Measurements from ENCODE around the gene ATP6AP1. TPM values are rescaled to one million over a fixed set of nuclear protein-coding genes. Genes with fewer than 3 reads are reported as not detected.

ATP6AP1 gene
- polyA plus RNA-seq, 3 donors: 144 to 170 (median 166) TPM

DNA sequence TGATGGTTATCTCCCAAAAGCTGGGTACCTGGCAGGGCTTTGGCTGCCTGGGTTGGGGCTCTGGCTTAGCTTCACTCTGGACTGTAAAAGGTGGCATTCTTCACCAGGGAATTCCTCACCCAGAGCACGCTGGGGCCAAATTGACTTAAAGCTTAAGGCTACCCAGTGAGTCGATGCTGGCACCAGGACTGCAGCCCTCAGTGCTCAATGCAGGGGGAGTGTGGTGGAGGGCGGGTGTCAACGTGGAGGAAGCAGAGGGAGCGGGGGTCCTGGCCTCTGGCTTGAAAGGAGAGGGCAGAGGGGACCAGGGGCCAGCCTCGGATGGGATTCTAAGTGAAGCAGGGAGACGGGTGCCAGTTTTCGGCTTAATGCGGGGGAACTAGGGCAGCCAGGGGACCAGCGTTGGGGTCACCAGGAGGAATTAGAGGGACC, 15.0 kb downstream of the ATP6AP1 start:
- no peak for DNase-seq

GRCh38 chrX:154443992-154444754, 15.7 kb downstream of the ATP6AP1 start, which contains the start of gene FAM50A:
Gene FAM50A (plus strand): TSS chrX:154444141. CDS start chrX:154444236, 95 bp downstream.
- no peak for DNase-seq

- DNase-seq: no peak
These were observed 16.3 kb downstream of the ATP6AP1 start for GRCh38 chrX:154444755-154445246.

GRCh38 chrX:154445776-154446175, 17.3 kb downstream of the ATP6AP1 start:
- no peak for DNase-seq

GRCh38 chrX:154446430-154446829, 18.0 kb downstream of the ATP6AP1 start:
- DNase-seq: no peak

- DNase-seq: no peak
These were observed 20.0 kb downstream of the ATP6AP1 start for GRCh38 chrX:154448484-154448883.

DNA sequence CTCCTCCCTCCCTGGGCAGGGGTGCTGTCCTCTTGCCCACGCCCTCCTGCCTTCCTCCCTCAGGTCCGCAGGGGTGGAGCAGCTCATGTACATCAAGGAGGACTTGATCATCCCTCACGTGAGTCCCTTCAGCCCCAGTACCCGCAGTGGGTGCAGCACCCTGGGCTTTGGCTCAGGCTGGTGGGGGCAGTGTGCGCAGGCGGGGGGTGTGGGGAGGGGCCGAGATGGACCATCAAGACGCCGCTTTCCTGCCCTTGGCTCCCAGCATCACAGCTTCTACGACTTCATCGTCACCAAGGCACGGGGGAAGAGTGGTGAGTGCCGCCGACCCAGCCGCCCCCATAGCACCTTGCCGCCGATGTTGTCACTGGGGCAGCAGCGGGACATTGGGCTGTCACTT, 21.1 kb downstream of the ATP6AP1 start:
- no peak for DNase-seq

DNA sequence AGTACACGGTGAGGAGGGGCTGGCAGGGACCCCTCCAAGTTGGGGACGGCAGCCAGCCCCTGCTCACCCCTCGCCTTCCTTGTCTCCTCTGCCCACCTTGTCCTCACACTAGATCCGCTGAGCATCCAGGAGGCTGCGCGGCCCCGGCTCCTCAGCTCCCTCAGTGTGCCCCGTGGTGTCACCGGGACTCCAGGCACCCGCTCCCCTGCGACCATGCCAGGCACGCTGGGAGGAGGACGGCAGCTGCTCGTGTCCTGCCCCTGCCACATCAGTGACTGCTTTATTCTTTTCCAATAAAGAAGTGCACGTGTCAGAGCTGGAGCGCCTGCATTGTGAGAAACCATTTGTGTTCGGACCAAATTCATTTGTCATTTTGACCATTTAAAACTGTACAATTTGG, 21.8 kb downstream of the ATP6AP1 start:
- no peak for DNase-seq

DNA sequence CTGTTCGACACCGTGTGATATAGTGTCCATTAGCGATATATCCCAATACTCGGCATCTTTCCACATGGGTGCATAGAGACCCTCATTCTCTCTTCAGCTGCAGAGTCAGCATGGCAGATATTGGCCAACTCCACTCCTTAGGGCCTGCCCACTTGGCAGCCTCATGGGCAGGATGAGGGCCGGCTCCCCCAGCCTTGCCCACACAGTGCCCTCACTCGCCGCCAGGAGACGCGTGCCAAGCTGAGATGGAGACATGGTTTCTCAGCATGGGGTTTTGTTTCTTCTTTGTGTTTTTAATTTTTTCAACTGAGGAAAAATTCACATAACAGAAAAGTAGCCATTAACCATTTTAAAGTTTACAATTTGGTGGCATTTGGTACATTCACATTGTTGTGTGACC, 24.3 kb downstream of the ATP6AP1 start:
- no peak for DNase-seq

GRCh38 chrX:154457491-154458115, 29.1 kb downstream of the ATP6AP1 start:
- DNase-seq: no peak

DNA sequence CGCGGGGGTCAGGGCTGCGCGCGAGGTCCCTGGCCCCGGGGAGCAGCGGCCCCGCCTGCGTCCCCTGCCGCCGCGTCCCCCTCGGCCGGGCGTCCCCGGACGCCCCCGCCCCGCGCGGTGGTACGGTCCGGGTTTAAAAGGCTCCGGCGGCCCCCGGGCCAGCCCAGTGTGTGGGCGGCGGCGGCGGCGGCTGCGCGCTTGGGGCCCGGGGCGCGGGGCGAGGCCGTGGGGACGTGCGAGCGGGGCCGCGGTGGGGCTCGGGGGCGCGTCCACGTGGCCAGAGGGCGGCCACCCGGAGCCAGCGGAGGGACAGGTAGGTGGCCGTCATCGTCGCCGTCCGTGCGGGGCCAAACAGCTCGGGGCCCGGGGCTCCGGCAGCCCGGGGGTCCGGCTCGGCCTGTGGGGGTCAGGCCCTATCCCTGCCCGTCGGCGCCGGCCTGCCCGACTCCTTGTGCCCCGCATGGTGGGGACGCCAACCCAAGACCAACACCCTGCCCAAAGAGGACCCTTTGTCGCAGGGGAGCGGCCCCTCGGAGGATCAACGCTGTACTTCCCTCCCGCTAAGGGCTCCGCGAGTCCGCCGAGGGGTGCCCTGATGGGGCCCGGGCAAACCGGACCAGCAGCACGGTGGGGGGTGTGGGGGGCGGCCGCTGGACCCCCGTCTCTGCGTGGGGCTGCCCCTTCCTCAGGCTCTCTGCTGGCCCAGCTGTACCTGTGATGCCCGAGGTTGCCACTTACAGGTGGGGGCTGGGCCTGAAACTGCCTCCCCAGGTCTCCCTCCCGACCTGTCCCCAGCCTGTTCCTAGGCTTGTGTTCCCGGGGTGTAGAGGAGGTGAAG, 29.9 kb downstream of the ATP6AP1 start, which contains the start of gene PLXNA3:
Gene PLXNA3, plus strand, starts transcription at position 166 of the 838 bp plus-strand sequence. CDS start 1,903 bp downstream, outside the sequence.
- no peak for DNase-seq

GRCh38 chrX:154458954-154459778, 30.7 kb downstream of the ATP6AP1 start:
- DNase-seq: no peak

DNA sequence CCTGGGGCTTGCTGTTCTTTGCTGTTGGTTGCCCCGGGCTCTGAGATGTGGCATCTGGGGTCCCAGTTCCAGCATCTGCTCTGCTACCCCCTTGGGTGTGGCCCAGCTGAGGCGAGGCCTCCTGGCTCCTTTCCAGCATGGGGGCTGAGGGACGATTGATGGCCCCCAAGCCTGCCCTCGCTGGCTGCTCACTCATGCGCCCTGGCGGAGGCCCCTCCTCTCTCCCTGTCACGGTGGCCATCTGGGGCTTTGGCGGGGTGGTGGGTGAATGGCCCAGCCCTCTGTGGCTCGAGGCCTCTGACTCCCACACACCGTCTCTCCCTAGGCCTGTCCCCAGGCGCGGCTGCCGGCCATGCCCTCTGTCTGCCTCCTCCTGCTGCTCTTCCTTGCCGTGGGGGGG, 31.4 kb downstream of the ATP6AP1 start:
- no peak for DNase-seq

- DNase-seq: no peak
These were observed 31.8 kb downstream of the ATP6AP1 start for GRCh38 chrX:154460326-154460725.

DNA sequence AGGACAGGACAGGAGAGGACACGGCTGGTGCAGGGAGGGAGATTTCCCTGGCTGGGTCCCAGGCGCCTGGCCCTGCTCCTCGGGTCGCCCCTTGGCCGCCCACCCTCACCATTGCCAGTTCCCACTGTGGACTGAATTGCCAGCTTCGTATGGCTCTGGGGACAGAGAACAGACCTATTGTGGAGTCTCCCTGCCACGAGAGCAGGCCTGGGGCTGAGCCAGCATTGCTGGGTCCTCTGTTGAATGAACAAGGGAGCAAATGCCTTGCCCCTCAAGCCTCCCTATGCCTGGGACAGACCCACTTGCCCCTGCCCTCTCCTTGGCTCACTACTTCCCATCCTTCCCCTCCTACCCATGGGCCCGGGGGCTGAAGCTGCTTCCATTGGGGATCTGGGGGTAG, 33.9 kb downstream of the ATP6AP1 start:
- no peak for DNase-seq

GRCh38 chrX:154463611-154464220, 35.2 kb downstream of the ATP6AP1 start:
- no peak for DNase-seq

DNA sequence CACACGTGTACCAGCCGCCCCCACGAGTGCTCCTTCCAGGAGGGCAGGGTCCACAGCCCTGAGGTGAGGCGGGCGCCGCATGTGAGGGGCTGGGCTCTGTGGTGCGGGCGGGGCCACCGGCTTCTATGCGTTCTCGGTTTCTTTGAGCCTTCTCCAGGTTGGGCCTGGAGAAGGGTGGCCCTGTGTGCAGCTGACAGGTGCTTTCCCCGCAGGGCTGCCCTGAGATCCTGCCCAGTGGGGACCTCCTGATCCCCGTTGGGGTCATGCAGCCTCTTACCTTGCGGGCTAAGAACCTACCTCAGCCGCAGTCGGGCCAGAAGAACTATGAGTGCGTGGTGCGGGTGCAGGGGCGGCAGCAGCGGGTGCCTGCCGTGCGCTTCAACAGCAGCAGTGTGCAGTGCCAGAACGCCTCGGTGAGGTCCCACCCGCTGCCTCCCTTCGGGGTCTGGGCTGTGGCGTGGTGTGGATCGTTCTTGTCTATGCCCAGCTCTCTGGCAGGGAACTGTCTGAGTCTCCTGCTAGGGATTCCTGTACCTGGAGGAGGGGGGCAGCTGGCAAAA, 36.4 kb downstream of the ATP6AP1 start:
- DNase-seq: no peak

DNA sequence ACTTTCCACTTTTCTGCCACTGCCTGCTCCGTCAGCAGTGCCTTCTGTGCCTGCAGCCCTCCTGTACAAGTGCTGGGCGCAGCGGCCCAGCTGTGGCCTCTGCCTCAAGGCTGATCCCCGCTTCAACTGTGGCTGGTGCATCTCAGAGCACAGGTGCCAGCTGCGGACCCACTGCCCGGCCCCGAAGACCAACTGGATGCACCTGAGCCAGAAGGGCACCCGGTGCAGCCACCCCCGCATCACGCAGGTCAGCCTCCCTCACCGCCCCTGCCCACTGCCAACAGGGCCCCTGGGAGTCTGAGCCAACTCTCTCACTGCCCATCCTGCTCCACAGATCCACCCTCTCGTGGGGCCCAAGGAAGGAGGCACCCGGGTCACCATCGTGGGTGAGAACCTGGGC, 37.1 kb downstream of the ATP6AP1 start:
- DNase-seq: no peak

DNA sequence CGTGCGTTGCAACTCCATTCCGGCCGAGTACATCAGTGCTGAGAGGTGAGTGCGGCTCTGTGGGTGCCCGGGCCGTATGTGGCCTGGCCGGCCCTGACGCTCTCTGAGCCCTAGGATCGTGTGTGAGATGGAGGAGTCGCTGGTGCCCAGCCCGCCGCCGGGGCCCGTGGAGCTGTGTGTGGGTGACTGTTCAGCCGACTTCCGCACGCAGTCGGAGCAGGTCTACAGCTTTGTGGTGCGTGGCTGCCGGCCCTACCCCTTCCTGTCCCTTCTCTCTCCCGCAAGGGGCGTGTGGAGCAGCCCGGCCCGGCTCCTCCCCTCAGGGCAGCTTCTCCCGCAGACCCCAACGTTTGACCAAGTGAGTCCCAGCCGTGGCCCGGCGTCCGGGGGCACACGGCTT, 37.6 kb downstream of the ATP6AP1 start:
- no peak for DNase-seq

DNA sequence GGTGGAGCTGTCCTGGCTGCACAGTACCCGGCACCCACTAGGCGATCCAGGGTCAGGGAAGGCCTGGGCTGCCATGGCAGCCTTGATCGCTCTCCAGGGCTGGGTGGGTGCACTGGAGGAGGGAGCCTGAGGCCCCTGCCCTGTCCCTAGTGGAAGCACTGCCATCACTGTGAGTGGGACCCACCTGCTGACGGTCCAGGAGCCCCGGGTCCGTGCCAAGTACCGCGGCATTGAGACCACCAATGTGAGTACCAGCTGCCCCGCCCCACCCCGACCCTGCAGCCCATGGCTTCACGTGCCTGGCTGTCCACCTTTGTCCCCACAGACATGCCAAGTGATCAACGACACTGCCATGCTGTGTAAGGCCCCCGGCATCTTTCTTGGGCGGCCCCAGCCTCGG, 38.4 kb downstream of the ATP6AP1 start:
- DNase-seq: no peak

GRCh38 chrX:154467556-154467955, 39.1 kb downstream of the ATP6AP1 start:
- DNase-seq: no peak
